ENCODE results near the gene MUC3A.

DNA sequence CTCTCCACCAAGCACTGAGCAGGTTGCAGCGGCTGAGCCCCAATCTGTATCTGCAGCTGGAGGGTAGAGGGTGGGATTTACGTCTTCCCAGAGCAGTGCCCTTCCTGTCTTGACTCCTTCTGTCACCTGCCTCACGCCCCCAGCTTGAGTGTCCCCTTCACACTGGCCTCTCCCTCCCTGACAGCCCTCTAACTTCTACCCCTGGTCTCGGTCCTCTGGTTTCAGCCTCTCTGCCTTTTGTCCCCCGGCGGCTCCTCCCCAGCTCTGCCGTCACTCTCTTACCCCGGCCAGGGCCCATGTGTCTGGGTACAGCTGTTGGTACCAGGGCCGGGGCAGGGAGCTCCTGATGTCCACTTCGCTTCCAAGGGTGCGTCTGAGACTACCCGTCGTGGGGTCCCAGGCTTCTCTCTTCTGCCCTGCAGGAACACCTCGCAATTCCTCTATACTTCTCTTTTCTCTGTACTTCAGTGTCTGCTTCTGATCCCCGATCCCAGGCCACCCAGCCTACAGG, 654 bp downstream of the MUC3A start:
- TF ChIP-seq POLR2A (IDR thresholded peaks at IDR 0.05) (no peak), EP300 (IDR thresholded peaks at IDR 0.05) (no peak)
- TF ChIP-seq, protein P1, sequence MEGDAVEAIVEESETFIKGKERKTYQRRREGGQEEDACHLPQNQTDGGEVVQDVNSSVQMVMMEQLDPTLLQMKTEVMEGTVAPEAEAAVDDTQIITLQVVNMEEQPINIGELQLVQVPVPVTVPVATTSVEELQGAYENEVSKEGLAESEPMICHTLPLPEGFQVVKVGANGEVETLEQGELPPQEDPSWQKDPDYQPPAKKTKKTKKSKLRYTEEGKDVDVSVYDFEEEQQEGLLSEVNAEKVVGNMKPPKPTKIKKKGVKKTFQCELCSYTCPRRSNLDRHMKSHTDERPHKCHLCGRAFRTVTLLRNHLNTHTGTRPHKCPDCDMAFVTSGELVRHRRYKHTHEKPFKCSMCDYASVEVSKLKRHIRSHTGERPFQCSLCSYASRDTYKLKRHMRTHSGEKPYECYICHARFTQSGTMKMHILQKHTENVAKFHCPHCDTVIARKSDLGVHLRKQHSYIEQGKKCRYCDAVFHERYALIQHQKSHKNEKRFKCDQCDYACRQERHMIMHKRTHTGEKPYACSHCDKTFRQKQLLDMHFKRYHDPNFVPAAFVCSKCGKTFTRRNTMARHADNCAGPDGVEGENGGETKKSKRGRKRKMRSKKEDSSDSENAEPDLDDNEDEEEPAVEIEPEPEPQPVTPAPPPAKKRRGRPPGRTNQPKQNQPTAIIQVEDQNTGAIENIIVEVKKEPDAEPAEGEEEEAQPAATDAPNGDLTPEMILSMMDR (IDR thresholded peaks at IDR 0.05) = no peak
